Measurements from ENCODE around the gene ZDHHC22.

ZDHHC22 gene

GRCh38 chr14:77128414-77128891, 13.1 kb downstream of the ZDHHC22 start:
- DNase-seq (ENCODE audit: low read depth, low spot score), result no peak

GRCh38 chr14:77126461-77126990, 15.1 kb downstream of the ZDHHC22 start:
- DNase-seq (ENCODE audit: low read depth, low spot score), result no peak

GRCh38 chr14:77125823-77126325, 15.7 kb downstream of the ZDHHC22 start:
- no peak for DNase-seq (ENCODE audit: low read depth, low spot score)

DNA sequence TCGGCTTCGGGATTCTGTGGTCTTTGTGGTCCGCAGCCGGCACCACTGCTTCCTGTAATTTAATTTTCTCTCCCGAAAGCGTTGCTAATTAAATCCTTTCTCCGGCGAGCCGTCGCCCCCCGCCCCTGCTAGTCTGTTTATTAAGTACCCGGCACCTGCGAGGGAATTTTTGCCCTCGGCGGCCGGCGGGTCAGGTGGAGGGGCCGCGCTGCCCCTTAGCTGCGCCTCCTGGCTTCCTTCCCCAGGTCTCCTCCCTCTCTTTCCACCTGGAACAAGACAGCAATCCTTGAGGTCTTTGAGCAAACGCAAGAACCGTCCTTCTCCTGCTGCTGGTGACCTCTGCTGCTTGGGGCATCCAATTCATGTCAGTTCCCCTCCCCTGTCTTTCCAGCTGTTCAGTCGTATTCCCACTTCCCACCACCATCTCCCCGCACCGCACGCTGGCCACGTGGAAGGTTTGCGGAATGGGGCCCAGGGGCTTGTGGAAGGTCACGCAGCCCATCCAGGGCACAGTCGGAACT, 16.2 kb downstream of the ZDHHC22 start:
- no peak for DNase-seq (ENCODE audit: low read depth, low spot score)

GRCh38 chr14:77124345-77125280, 17.0 kb downstream of the ZDHHC22 start:
- DNase-seq (ENCODE audit: low read depth, low spot score), result no peak

- no peak for DNase-seq (ENCODE audit: low read depth, low spot score)
Observed at GRCh38 chr14:77123381-77124325, 17.9 kb downstream of the ZDHHC22 start.

- DNase-seq (ENCODE audit: low read depth, low spot score), result no peak
Observed at GRCh38 chr14:77122526-77123125, 19.0 kb downstream of the ZDHHC22 start.

GRCh38 chr14:77120771-77121743, 20.5 kb downstream of the ZDHHC22 start:
- DNase-seq (ENCODE audit: low read depth, low spot score), result no peak

GRCh38 chr14:77119851-77120250, 21.7 kb downstream of the ZDHHC22 start:
- DNase-seq (ENCODE audit: low read depth, low spot score), result no peak

DNA sequence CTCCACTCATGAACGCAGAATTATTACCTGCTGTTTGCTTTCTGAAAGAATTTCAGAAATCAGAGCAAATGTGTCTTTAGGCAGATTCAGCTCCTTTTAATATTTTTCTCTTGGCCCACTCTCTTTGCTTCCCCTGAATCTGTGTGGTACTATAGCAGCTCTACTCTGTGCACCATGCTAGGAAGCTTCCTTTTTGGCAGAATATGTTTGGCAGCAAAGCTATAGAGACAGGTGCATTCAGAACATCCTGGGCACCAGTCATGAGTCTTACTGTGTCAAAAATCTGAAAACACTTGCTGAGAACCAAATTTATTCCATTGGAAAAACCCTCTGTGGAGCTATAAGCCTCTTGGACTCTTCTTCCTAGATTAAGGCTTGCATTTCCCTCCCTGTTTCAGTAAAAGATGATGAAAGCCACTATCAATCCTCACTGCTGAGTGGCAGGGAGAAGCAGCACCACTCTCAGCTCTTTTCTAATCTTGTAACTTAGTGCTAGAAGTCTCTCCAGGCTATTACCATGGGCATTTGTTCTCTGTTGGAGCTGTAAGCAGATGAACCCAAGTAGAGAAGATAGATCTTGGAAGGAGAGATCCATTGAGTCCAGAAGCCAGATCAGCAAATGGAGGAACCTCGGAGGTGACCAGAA, 25.3 kb downstream of the ZDHHC22 start:
- no peak for DNase-seq (ENCODE audit: low read depth, low spot score)

DNA sequence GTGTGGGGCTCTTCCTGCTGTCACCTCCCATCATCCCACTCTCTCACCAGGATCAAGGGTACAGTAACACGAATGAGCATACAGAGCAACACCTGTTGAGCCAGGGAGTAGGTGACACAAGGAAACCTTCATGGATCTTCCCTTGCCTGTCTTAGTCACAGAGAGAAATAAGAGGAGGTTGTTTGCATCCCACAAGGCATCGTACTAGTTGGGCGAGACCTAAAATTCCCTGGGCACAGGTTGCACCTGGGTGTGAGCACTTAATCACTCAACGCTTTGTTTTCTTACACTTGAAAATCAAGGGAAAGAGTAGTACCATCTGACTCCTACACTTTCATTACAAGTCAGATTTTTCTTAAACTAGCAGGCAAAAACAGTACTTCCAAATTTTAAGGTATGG, 27.0 kb downstream of the ZDHHC22 start:
- DNase-seq (ENCODE audit: low read depth, low spot score), result no peak

DNA sequence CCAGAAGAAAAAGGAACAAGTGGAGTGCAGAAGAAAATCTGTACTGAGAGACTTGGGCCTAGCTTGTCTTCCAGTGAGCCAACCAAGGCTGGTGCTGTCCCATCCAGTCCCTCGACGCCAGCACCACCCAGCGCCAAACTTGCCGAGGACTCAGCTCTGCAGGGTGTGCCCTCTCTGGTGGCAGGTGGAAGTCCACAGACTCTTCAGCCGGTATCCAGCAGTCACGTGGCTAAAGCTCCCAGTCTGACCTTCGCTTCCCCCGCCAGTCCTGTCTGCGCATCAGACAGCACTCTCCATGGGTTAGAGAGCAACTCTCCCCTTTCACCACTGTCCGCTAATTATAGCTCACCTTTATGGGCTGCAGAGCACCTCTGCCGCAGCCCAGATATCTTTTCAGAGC, 27.9 kb downstream of the ZDHHC22 start:
- no peak for DNase-seq (ENCODE audit: low read depth, low spot score)

DNA sequence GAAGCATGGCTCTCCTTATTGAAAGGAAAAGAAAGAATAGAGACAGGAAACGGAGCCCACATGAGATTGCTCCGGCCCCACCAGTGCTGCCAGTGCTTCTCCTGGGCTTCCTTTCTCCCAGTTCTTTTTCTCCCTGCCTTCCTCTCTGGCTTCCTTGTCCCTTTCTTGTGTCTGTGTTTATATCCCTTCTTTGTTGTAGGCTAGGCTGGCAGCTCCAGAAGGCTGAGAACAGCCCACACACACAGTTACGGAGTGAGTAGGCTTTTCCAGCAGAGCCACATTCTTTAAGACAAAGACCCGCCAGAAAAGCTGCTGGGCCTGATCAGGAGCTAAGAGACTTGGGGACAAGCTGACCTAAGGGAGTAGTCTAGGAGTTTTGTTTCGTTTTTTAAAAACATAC, 30.6 kb downstream of the ZDHHC22 start:
- no peak for DNase-seq (ENCODE audit: low read depth, low spot score)

GRCh38 chr14:77110286-77110685, 31.3 kb downstream of the ZDHHC22 start:
- no peak for DNase-seq (ENCODE audit: low read depth, low spot score)

- no peak for DNase-seq (ENCODE audit: low read depth, low spot score)
Observed at GRCh38 chr14:77109656-77110055, 31.9 kb downstream of the ZDHHC22 start.

DNA sequence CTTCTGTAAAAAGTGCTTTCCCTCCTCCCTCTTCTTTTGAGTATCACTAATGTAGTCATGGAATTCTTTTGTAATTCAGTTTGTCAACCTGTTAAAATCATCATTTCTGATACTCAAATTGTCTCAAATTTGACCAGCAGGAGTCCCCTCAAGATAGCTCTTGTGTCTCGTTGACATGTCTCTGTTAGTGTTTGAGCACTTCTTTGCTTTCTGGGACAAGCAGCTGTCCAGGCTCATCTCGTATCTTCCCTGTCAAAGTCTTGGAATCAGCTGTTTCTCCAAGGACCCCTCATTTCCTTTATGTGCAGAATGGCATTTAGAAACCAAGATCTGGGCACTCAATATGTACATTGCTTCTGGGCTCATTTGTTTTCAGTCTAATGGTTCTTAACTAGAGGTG, 32.8 kb downstream of the ZDHHC22 start:
- no peak for DNase-seq (ENCODE audit: low read depth, low spot score)

DNA sequence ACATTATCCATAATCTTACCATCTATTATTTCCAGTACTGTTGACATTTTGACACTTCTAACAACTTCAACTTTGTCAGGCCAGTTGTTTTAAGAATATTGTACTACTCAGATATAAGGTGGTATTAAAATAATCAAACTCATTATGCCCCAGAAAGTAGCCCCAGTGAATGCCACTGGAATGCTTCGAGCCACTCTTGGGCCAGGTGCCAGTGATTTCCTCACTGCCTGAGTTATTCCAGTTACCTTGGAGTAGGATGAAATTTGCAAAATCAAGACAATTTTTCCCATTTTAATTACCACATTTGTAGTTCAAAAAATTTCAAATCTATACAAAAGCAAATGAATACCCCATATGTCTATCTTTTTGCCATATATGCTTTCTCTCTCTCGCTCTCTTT, 34.4 kb downstream of the ZDHHC22 start:
- no peak for DNase-seq (ENCODE audit: low read depth, low spot score)

GRCh38 chr14:77106666-77107065, 34.9 kb downstream of the ZDHHC22 start:
- DNase-seq (ENCODE audit: low read depth, low spot score), result no peak

DNA sequence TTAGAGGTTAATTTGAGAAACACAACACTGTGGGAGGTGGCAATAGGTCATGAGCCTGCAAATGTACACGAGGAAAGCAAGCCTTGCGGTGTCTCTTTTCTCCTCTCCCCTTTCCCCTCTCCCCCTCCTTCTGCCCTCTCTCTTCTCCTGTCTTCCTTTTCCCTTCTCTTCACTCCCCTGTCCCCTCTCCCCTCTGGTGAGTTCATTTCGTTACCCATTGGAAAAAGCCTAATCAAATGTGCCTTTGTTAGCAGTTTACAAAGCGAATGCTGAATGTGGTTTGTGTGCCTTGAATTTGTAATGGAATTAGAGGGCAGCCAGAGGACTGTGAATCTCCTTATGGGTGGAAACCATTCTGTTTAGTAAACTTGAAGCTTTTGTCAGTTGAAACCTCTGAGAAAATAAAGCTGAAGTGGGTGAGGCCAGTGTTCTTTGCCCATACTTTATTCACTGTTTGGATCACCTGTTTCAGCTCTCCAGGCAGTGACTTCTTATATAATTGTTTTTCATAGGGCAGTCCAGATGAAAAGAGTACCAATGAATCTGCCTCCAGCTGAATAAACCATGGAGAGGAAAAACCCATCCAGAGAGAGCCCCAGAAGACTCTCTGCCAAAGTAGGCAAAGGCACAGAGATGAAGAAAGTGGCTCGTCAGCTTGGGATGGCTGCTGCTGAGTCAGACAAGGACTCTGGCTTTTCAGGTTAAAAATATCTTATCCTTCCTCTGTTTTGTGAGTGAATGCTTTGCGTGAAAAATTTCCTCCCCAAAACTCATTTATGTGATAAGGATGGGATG, 36.2 kb downstream of the ZDHHC22 start:
- DNase-seq (ENCODE audit: low read depth, low spot score), result no peak
